Spleen (tissue), 7 donors: ENCODE results near the gene CAGE1.

Source experiments
- POLR2A ChIP-seq, 3 donors: fragments of 450-650 bp; IDR thresholded peaks; one replicate each; pipeline ENCODE4 v1.5.1; 2017; ENCODE audit warnings: antibody characterized with exemption in 3 of 3, mild to moderate bottlenecking in 1 of 3
- POLR2AphosphoS5 ChIP-seq, 3 donors: sonication (generic); formaldehyde crosslinking; IDR thresholded peaks; one replicate each; pipeline ENCODE4 v1.5.1; 2017; ENCODE audit warnings: antibody characterized with exemption in 3 of 3
- TF ChIP-seq, protein P1 (sequence below), 11 experiments: fragments of 200-600 bp in 7 of 11; fragments of 450-650 bp in 4 of 11; sonication (generic) in 4 of 11; IDR thresholded peaks in 8 of 11; conservative IDR thresholded peaks in 3 of 11; 1 replicate in 7 of 11; 2 replicates in 4 of 11; pipeline versions ENCODE4 v1.4.0 to v1.8.0; 2016 to 2021; ENCODE audit warnings: antibody characterized with exemption in 11 of 11, inconsistent platforms in 4 of 11, mild to moderate bottlenecking in 1 of 11
- donor health status: DM: no; HTN: no; CAD: no; lungs with moderate emphysema.
- donor health status: DM: no; HTN: no; CAD: no.
- donor health status: DM: no; HTN: no; CAD: no.

GRCh38 chr6:7332090-7332745, 57.3 kb downstream of the CAGE1 start:
- TF ChIP-seq POLR2A (IDR thresholded peaks at IDR 0.05) (no peak), POLR2AphosphoS5 (IDR thresholded peaks at IDR 0.05) (no peak)
- TF ChIP-seq, protein P1, sequence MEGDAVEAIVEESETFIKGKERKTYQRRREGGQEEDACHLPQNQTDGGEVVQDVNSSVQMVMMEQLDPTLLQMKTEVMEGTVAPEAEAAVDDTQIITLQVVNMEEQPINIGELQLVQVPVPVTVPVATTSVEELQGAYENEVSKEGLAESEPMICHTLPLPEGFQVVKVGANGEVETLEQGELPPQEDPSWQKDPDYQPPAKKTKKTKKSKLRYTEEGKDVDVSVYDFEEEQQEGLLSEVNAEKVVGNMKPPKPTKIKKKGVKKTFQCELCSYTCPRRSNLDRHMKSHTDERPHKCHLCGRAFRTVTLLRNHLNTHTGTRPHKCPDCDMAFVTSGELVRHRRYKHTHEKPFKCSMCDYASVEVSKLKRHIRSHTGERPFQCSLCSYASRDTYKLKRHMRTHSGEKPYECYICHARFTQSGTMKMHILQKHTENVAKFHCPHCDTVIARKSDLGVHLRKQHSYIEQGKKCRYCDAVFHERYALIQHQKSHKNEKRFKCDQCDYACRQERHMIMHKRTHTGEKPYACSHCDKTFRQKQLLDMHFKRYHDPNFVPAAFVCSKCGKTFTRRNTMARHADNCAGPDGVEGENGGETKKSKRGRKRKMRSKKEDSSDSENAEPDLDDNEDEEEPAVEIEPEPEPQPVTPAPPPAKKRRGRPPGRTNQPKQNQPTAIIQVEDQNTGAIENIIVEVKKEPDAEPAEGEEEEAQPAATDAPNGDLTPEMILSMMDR (IDR thresholded peaks at IDR 0.05 in 8 of 11, conservative IDR thresholded peaks at IDR 0.05 in 3 of 11): no peak
